Right atrium auricular region (tissue), 2 donors: ENCODE results near the gene SH3BP4. TPM values are rescaled to one million over a fixed set of nuclear protein-coding genes. Genes with fewer than 3 reads are reported as not detected.

Experiments used
- DNase-seq: peaks from one replicate; pipeline ENCODE4 v3.0.0-alpha.2; 2019; ENCODE audit warnings: low spot score
- H3K27ac ChIP-seq, 2 donors: fragments of 200-600 bp; sonication (generic); 1 replicate in 1 of 2; 2 replicates in 1 of 2; pipeline ENCODE4 v1.5.1; 2016 to 2019
- H3K27me3 ChIP-seq, 2 donors: fragments of 200-600 bp; sonication (generic); one replicate each; pipeline versions ENCODE4 v1.5.1 to v1.6.0; 2017 to 2019
- H3K36me3 ChIP-seq: fragments of 200-600 bp; sonication (generic); one replicate; pipeline ENCODE4 v1.5.1; 2016
- H3K4me1 ChIP-seq, 2 donors: fragments of 200-600 bp; sonication (generic); one replicate each; pipeline versions ENCODE4 v1.5.1 to v1.6.0; 2017 to 2019
- H3K4me3 ChIP-seq, 2 donors: fragments of 200-600 bp; sonication (generic); 1 replicate in 1 of 2; 2 replicates in 1 of 2; pipeline ENCODE4 v1.5.1; 2017 to 2019; ENCODE audit warnings: mild to moderate bottlenecking in 1 of 2, moderate library complexity in 1 of 2
- H3K9me3 ChIP-seq, 2 donors: fragments of 200-600 bp; sonication (generic); one replicate each; pipeline ENCODE4 v1.5.1; 2019
- total RNA-seq, 2 donors: library from RNA; depleted of rRNA; stranded (reverse); fragments of >200 nt; gene quantifications; one replicate each; pipeline ENCODE4 v1.1.0, GENCODE V29; 2016
- TF ChIP-seq, protein P1 (sequence below), 2 donors: fragments of 200-600 bp; sonication (generic); IDR thresholded peaks; one replicate each; pipeline ENCODE4 v1.5.1; 2019; ENCODE audit warnings: antibody characterized with exemption in 2 of 2

Gene SH3BP4
- total RNA-seq, 2 donors from 2014 or later, result 27.2 to 34.5 TPM

- Histone ChIP-seq H3K27ac (peak overlapping the region; percentile 89 to 91), H3K36me3 (peaks cover 11% of the 10 kb centered on the region), H3K27me3 (no peaks in the 10 kb centered on the region), H3K9me3 (no peaks in the 10 kb centered on the region), H3K4me3 (no peak overlapping the region), H3K4me1 (peaks cover 0 to 57% of the 10 kb centered on the region in 2 donors)
- TF ChIP-seq, protein P1, sequence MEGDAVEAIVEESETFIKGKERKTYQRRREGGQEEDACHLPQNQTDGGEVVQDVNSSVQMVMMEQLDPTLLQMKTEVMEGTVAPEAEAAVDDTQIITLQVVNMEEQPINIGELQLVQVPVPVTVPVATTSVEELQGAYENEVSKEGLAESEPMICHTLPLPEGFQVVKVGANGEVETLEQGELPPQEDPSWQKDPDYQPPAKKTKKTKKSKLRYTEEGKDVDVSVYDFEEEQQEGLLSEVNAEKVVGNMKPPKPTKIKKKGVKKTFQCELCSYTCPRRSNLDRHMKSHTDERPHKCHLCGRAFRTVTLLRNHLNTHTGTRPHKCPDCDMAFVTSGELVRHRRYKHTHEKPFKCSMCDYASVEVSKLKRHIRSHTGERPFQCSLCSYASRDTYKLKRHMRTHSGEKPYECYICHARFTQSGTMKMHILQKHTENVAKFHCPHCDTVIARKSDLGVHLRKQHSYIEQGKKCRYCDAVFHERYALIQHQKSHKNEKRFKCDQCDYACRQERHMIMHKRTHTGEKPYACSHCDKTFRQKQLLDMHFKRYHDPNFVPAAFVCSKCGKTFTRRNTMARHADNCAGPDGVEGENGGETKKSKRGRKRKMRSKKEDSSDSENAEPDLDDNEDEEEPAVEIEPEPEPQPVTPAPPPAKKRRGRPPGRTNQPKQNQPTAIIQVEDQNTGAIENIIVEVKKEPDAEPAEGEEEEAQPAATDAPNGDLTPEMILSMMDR (IDR thresholded peaks at IDR 0.05), result no peak
- no peak for DNase-seq
Measured at GRCh38 chr2:235047171-235048160, 95.6 kb downstream of the SH3BP4 start.

- no peaks in the 10 kb centered on the region for H3K27me3 ChIP-seq
- H3K9me3 ChIP-seq, result no peaks in the 10 kb centered on the region
- H3K4me1 ChIP-seq, result peaks cover 0 to 57% of the 10 kb centered on the region in 2 donors
- H3K27ac ChIP-seq, result peak overlapping the region; percentile 89 to 91
- no peak overlapping the region for H3K4me3 ChIP-seq
- peaks cover 13% of the 10 kb centered on the region for H3K36me3 ChIP-seq
- DNase-seq, result no peak
- TF ChIP-seq, protein P1 (IDR thresholded peaks at IDR 0.05), result no peak
Measured at GRCh38 chr2:235048549-235048948, 96.7 kb downstream of the SH3BP4 start.

DNA sequence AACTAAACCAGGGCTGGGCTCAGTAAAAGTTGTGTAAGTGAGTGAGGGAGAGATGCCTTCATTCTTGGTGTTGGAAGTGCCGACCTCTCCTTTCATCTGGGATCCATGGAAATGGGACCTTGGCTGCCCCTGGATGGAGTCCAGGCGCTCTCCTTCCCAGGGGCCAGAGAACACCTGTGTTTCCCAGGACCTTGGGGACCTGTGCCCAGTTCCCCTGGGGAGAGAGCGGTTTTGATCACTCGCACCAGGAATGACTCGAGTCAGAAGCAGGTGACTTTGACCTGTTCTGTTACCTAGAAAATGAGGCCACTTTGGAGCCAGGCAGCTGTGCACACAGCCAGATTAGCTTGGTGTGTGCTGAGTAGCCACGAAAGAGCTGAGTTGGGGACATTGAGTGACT lies 97.3 kb downstream of the SH3BP4 start:
- Histone ChIP-seq H3K4me1 (peaks cover 0 to 57% of the 10 kb centered on the region in 2 donors), H3K27ac (peak overlapping the region; percentile 89 to 91), H3K9me3 (no peaks in the 10 kb centered on the region), H3K4me3 (no peak overlapping the region), H3K36me3 (peaks cover 16% of the 10 kb centered on the region), H3K27me3 (no peaks in the 10 kb centered on the region)
- no peak for DNase-seq
- TF ChIP-seq, protein P1 (IDR thresholded peaks at IDR 0.05), result no peak

- Histone ChIP-seq H3K4me1 (peaks cover 0 to 51% of the 10 kb centered on the region in 2 donors), H3K9me3 (no peaks in the 10 kb centered on the region), H3K4me3 (no peak overlapping the region), H3K36me3 (peaks cover 22% of the 10 kb centered on the region), H3K27me3 (no peaks in the 10 kb centered on the region), H3K27ac (peak overlapping the region; percentile 89 to 91)
- TF ChIP-seq, protein P1 (IDR thresholded peaks at IDR 0.05), result no peak
- DNase-seq, result no peak
Measured at GRCh38 chr2:235049719-235050118, 97.9 kb downstream of the SH3BP4 start.

- H3K4me1 ChIP-seq, result peaks cover 0 to 47% of the 10 kb centered on the region in 2 donors
- no peak overlapping the region for H3K4me3 ChIP-seq
- TF ChIP-seq, protein P1 (IDR thresholded peaks at IDR 0.05), result no peak
Measured at GRCh38 chr2:235050980-235051351, 99.1 kb downstream of the SH3BP4 start.

More at GRCh38 chr2:235050980-235051351, 99.1 kb downstream of the SH3BP4 start:
- Histone ChIP-seq H3K9me3 (no peaks in the 10 kb centered on the region), H3K27me3 (no peaks in the 10 kb centered on the region), H3K36me3 (peaks cover 24% of the 10 kb centered on the region), H3K27ac (peak overlapping the region; percentile 89 to 91)
- DNase-seq, result peak; percentile 98
